ENCODE results near the gene ARHGAP44. TPM values are rescaled to one million over a fixed set of nuclear protein-coding genes. Genes with fewer than 3 reads are reported as not detected.

ARHGAP44 gene
- total and polyA plus RNA-seq, 9 of the 15 experiments (the other 6 are each of a cell fraction or from before 2014, with no cell fraction given) = 0.01 to 0.68 (median 0.07) TPM; not detected in 1

GRCh38 chr17:13029340-13029739 lies 240.0 kb downstream of the ARHGAP44 start:
- FAIRE-seq (no peak), DNase-seq (ENCODE audit: extremely low read depth in 1 of 4, low spot score in 3 of 4) (no peak), ATAC-seq (no peak)
- Histone ChIP-seq H3K9me1 (ENCODE audit: control insufficient read depth, insufficient read depth, low read length) (no peaks in the 10 kb centered on the region), H3K27me3 (ENCODE audit: control insufficient read depth in 2 of 2, insufficient read depth in 2 of 2, low read length in 2 of 2) (peaks cover 0 to 6% of the 10 kb centered on the region in 2 experiments; a peak in 1 of 5 replicates), H3K9me3 (replicated peaks; ENCODE audit: control insufficient read depth, insufficient read depth, low read depth, low read length) (no peaks in the 10 kb centered on the region), H3K9ac (ENCODE audit: insufficient read depth in 1 of 2, low read depth in 2 of 2, low read length in 2 of 2) (no peak overlapping the region), H3K4me2 (ENCODE audit: insufficient read depth, low read length) (no peak overlapping the region), H2AFZ (ENCODE audit: low read depth, low read length) (no peak overlapping the region), H3K79me2 (ENCODE audit: control insufficient read depth, insufficient read depth, low read length) (no peaks in the 10 kb centered on the region), H3K4me1 (replicated peaks in 1 of 2; ENCODE audit: control insufficient read depth in 2 of 2, insufficient read depth in 2 of 2, low read length in 2 of 2) (0 out of 5 replicates have a peak, but pooled peaks cover 0 to 2% of the 10 kb centered on the region in 2 experiments), H3K4me3 (no peak overlapping the region), H3K27ac (ENCODE audit: extremely low read depth, low read depth, low read length) (no peak overlapping the region), H3K36me3 (ENCODE audit: control insufficient read depth, insufficient read depth, low read length) (no peaks in the 10 kb centered on the region), H4K20me1 (replicated peaks; ENCODE audit: control insufficient read depth, insufficient read depth, low read length) (no peaks in the 10 kb centered on the region)
- BruUV-seq (replicated peaks) = no TSS peak
- ChIA-PET CTCF (ENCODE audit: low intra/inter-chr PET ratio) (no interaction called here), POLR2A (interaction anchor here (0.7 to 1.9 kb wide), 3 partner anchors 11 to 338 kb away, joined by 3 to 8 read pairs (median 3); partner anchors contain the start of gene ELAC2)
- in situ Hi-C loops (cut with MboI) (no loop called here), intact Hi-C loops (cut with micrococcal nuclease) (no loop called here)
- 0% methylated on average over 2 of the region's 2 CpGs for WGBS (ENCODE audit: insufficient coverage, low coverage, missing lambda C conversion rate)
- TF ChIP-seq ZZZ3 (IDR thresholded peaks at IDR 0.05) = no peak
- TF ChIP-seq ZNF561 (CRISPR knock-in tag; conservative IDR thresholded peaks at IDR 0.05) = no peak
- TF ChIP-seq SRSF1 (IDR thresholded peaks at IDR 0.05; ENCODE audit: low read depth, low read length) = no peak
- TF ChIP-seq, protein P1, sequence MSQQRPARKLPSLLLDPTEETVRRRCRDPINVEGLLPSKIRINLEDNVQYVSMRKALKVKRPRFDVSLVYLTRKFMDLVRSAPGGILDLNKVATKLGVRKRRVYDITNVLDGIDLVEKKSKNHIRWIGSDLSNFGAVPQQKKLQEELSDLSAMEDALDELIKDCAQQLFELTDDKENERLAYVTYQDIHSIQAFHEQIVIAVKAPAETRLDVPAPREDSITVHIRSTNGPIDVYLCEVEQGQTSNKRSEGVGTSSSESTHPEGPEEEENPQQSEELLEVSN (IDR thresholded peaks at IDR 0.05; ENCODE audit: borderline replicate concordance in 1 of 2, extremely low read depth in 1 of 2, insufficient read depth in 1 of 2, insufficient read length in 1 of 2, low read depth in 1 of 2, low read length in 1 of 2, poor library complexity in 1 of 2, severe bottlenecking in 1 of 2) = no peak
- TF ChIP-seq MEF2A (IDR thresholded peaks at IDR 0.05; ENCODE audit: control insufficient read depth, low read depth, low read length) = no peak
- TF ChIP-seq SRSF7 (optimal IDR thresholded peaks at IDR 0.05; ENCODE audit: low read depth, low read length) = no peak
- no peak for TF ChIP-seq FOXK2 (conservative IDR thresholded peaks at IDR 0.05 in 1 of 2, IDR thresholded peaks at IDR 0.05 in 1 of 2; ENCODE audit: low read depth in 2 of 2)
- TF ChIP-seq HCFC1 (IDR thresholded peaks at IDR 0.05; ENCODE audit: low read depth, low read length) = no peak
- TF ChIP-seq, protein P2, sequence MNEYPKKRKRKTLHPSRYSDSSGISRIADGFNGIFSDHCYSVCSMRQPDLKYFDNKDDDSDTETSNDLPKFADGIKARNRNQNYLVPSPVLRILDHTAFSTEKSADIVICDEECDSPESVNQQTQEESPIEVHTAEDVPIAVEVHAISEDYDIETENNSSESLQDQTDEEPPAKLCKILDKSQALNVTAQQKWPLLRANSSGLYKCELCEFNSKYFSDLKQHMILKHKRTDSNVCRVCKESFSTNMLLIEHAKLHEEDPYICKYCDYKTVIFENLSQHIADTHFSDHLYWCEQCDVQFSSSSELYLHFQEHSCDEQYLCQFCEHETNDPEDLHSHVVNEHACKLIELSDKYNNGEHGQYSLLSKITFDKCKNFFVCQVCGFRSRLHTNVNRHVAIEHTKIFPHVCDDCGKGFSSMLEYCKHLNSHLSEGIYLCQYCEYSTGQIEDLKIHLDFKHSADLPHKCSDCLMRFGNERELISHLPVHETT (CRISPR knock-in tag; conservative IDR thresholded peaks at IDR 0.05 in 1 of 2, IDR thresholded peaks at IDR 0.05 in 1 of 2) = no peak
- TF ChIP-seq CREBBP (IDR thresholded peaks at IDR 0.05; ENCODE audit: low read depth, low read length) = no peak
- TF ChIP-seq ARID1B (IDR thresholded peaks at IDR 0.05) = no peak
- TF ChIP-seq, protein P3, sequence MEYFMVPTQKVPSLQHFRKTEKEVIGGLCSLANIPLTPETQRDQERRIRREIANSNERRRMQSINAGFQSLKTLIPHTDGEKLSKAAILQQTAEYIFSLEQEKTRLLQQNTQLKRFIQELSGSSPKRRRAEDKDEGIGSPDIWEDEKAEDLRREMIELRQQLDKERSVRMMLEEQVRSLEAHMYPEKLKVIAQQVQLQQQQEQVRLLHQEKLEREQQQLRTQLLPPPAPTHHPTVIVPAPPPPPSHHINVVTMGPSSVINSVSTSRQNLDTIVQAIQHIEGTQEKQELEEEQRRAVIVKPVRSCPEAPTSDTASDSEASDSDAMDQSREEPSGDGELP (CRISPR knock-in tag; IDR thresholded peaks at IDR 0.05; ENCODE audit: borderline replicate concordance) = no peak
- TF ChIP-seq ZNF740 (CRISPR knock-in tag; IDR thresholded peaks at IDR 0.05) = no peak
- no peak for TF ChIP-seq ZNF740 (tag; IDR thresholded peaks at IDR 0.05)
- no peak for TF ChIP-seq SIN3A (IDR thresholded peaks at IDR 0.05; ENCODE audit: borderline replicate concordance in 2 of 2, control insufficient read depth in 1 of 2, low read depth in 2 of 2, low read length in 2 of 2)

Data from K562 (cell line).